Choroid plexus epithelial cell (primary cell): ENCODE measurements around the gene PYCARD.
A peak's percentile ranks its signal among the peaks of the same experiment; 100 is the strongest.
"Not testable (repeated sequence)": the region's sequence is repeated elsewhere in the genome, so short reads cannot be mapped to it uniquely, and the experiment has no call there.

Experiments
- DNase-seq: peaks from one replicate; pipeline ENCODE4 v3.0.0-alpha.2; 2010; ENCODE audit warnings: low read depth
- H3K4me3 ChIP-seq: 2 replicates; pipeline ENCODE4 v1.5.1; 2011; ENCODE audit warnings: low read depth, mild to moderate bottlenecking, control low read depth, low read length, moderate library complexity
- TF ChIP-seq, protein P1 (sequence below): conservative IDR thresholded peaks from 2 replicates; pipeline ENCODE4 v1.5.1; 2011; ENCODE audit warnings: low read depth, mild to moderate bottlenecking, control low read depth, inconsistent platforms, low read length, moderate library complexity

Gene PYCARD

DNA sequence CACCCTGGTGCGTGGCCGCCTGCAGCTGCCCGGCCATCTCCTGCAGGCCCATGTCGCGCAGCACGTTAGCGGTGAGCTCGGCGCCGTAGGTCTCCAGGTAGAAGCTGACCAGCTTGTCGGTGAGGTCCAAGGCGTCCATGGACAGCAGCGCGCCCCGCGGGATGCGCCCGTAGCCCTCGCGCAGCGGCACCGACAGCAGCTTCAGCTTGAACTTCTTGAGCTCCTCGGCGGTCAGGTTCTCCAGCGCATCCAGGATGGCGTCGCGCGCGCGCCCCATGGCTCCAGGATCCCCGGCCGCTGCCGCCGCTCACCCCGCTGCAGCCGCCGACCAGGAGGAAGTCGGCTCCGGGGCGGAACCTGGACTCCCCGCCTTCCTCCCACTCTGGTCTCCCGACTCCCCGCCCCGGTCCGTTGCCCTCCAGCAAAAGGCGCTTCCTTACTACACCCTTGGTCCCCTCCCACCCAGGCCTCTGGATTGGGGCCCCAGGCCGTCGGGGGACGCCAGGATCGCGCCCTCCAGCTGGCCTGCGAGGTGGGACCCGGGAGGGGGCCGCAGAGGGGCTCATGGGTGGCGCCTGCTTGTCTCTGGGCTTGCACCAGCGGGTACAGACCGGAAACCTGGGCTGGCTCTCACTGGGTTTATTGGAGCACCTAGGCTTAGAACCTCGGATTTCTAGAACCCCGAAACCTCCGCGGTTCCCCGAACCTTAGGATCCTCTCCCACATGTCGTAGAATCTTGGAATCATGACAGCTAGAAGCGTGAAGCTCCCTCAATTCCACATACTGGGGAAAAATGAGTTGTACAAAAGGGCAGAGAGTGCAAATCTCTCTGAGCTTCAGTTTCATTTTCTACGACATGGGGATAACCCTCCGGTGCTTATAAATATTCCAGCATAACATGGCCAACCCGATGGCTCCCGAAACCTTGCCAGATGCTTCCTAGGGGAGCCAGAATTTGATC lies at the start of gene PYCARD:
TSS of gene PYCARD (minus strand) at position 347 of the 962 bp plus-strand sequence. CDS start at position 277, 70 bp downstream.
- peak within 1 kb of the TSS; percentile 74 for H3K4me3 ChIP-seq
- TF ChIP-seq, protein P1, sequence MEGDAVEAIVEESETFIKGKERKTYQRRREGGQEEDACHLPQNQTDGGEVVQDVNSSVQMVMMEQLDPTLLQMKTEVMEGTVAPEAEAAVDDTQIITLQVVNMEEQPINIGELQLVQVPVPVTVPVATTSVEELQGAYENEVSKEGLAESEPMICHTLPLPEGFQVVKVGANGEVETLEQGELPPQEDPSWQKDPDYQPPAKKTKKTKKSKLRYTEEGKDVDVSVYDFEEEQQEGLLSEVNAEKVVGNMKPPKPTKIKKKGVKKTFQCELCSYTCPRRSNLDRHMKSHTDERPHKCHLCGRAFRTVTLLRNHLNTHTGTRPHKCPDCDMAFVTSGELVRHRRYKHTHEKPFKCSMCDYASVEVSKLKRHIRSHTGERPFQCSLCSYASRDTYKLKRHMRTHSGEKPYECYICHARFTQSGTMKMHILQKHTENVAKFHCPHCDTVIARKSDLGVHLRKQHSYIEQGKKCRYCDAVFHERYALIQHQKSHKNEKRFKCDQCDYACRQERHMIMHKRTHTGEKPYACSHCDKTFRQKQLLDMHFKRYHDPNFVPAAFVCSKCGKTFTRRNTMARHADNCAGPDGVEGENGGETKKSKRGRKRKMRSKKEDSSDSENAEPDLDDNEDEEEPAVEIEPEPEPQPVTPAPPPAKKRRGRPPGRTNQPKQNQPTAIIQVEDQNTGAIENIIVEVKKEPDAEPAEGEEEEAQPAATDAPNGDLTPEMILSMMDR = no peak
- peak; percentile 44 for DNase-seq

DNA sequence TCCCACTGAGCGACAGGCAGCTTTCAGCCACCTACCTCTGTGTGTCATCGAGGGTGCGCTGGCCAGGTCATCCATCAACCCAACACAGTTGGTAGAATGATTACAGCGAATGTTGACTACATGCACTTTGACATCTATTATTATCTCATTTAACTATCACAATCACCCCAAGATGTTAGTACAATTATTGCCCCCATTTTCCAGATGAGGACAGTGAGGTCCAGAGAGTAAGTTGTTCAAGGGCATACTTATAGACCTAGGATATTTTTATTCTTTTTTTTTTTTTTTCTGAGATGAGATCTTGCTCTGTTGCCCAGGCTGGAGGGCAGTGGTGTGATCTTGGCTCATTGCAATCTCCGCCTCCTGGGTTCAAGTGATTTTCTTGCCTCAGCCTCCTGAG lies 48.9 kb upstream of the PYCARD start:
- TF ChIP-seq, protein P1 = no peak

DNA sequence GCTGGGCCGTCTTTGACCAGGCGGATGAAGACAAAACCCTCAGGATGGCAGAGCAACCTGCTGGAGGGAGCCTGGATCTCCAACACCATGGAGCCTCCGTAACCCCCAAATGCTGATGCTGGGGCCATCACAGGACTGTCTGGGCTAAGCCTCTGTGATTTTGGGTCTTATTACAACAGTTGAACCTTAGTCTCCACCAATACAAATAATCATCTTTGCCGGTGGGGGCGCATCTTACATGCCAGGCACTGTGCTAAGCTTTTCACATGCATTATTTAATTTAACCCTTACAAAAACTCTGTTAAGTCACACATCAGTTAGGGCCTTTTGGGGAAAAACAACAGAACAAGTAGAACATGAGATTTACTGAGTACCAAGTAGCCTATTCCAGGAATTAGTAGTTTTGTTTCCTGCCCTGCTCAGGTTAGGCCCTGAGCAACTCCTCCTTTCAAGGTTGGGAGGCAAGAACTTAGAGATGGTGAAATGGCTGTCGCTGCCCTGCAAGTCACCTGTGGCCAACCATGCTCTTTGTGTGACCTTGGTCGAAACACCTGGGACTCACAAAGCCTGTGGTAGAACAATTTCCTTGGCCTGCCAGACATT lies 48.3 kb upstream of the PYCARD start:
- TF ChIP-seq, protein P1 = no peak
- no peak for DNase-seq
- no peak overlapping the region for H3K4me3 ChIP-seq

More for the DNA sequence above, 48.9 kb upstream of the PYCARD start:
- no peak overlapping the region for H3K4me3 ChIP-seq
- DNase-seq = no peak

DNA sequence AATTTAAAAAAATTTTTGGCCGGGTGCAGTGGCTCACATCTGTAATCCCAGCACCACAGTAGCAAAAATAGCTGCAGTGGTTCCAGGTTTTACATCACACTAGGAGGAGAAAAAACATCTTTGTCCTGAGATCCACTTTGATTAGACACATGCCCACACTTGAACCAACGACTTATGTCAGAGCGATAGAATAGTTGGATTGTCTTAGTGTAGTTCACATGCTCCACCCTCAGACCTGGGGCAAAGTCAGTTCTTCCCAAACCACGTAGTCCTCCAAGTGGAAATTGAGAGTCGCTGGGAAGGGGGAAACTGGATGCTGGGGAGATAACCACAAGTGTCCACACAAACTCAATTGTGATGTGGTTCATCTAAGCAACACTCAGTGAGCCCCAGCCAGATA lies 45.8 kb upstream of the PYCARD start:
- no peak for DNase-seq
- TF ChIP-seq, protein P1 = no peak
- no peak overlapping the region for H3K4me3 ChIP-seq

DNA sequence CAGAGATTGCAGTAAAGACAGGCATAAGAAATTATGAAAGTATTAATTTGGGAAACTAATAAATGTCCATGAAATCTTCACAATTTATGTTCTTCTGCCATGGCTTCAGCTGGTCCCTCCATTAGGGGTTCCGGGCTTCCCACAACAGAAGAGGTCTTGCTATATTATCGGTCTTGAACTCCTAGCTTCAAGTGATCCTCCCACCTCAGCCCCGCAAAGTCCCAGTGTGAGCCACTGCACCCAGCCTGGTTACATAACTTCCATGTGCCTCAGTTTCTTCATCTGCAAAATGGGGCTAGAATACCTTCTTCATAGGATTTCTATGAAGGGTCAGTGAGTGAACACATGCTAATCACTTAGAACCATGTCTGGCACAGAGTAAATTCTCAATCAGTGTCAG lies 43.7 kb upstream of the PYCARD start:
- no peak overlapping the region for H3K4me3 ChIP-seq
- DNase-seq = no peak
- TF ChIP-seq, protein P1 = no peak

DNA sequence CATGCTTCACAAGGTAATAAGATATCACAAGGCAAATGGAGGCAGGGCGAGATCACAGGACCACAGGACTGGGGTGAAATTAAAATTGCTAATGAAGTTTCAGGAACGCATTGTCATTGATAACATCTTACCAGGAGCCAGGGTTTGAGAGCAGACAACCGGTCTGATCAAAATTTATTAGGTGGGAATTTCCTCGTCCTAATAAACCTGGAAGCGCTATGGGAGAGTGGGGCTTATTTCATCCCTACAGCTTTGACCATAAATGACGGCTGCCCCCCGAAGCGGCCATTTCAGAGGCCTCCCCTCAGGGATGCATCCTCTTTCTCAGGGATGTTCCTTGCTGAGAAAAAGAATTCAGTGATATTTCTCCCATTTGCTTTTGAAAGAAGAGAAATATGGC lies 43.0 kb upstream of the PYCARD start:
- H3K4me3 ChIP-seq, DNase-seq: not testable (repeated sequence)

DNA sequence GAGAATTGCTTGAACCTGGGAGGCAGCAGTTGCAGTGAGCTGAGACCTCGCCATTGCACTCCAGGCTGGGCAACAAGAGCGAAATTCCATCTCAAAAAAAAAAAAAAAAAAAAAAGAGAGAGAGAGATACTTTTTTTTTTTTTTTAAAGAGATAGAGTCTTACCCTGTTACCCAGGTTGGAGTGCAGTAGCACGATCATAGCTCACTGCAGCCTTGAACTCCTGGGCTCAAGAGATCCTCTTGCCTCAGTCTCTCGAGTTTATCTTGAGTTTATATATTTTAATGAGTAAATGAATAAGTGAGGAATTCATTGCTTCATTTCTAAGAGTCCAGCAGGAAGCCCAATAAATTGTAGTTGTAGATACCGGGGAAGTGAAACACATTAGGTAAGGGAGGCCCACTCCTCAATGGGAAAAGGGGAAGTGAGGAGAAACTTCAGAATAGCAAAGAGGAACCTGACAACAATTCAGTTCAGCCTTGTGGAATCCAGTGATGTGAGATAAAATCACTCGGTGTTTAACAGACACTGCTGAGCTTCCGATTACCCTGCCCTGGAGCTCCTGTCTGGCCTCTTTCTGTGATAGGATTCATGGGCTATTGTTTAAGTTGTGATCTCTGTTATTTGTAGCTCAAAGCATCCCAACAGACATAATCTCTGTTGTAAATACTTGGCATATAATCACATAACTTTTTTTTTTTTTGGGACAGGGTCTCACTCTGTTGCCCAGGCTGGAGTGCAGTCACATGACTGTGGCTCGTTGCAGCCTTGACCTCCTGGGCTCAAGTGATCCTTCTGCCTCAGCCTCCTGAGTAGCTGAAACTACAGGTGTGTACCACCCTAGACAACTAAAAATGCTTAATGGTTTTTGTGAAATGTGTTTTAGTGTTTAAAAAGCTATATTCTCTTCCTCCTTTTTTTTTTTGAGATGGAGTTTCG lies 41.4 kb upstream of the PYCARD start:
- TF ChIP-seq, protein P1 = no peak
- H3K4me3 ChIP-seq = no peak overlapping the region
- no peak for DNase-seq
